Neuronal stem cell (in vitro differentiated cells): ENCODE measurements around the gene YPEL3.

Experiments used
- DNase-seq: peaks from one replicate; pipeline ENCODE4 v3.0.0-alpha.2; 2013; ENCODE audit warnings: low spot score
- H2AFZ ChIP-seq: one replicate; pipeline ENCODE4 v1.6.1; 2013; ENCODE audit warnings: mild to moderate bottlenecking, low read length, inconsistent platforms
- H2AK5ac ChIP-seq: 2 replicates; pipeline ENCODE4 v1.6.1; 2013; ENCODE audit warnings: low read depth, mild to moderate bottlenecking, inconsistent platforms, low read length, moderate library complexity, mixed read lengths
- H2BK120ac ChIP-seq: 2 replicates; pipeline ENCODE4 v1.6.1; 2013; ENCODE audit warnings: low read depth, mild to moderate bottlenecking, inconsistent platforms, low read length, moderate library complexity, mixed read lengths
- H2BK12ac ChIP-seq: one replicate; pipeline ENCODE4 v1.6.1; 2013; ENCODE audit warnings: low read length, inconsistent platforms
- H2BK15ac ChIP-seq: 2 replicates; pipeline ENCODE4 v1.6.1; 2013; ENCODE audit warnings: mild to moderate bottlenecking, low read length, inconsistent platforms, mixed read lengths
- H2BK5ac ChIP-seq: one replicate; pipeline ENCODE4 v1.6.1; 2013; ENCODE audit warnings: inconsistent platforms, mild to moderate bottlenecking, low read length, moderate library complexity
- H3K14ac ChIP-seq: one replicate; pipeline ENCODE4 v1.6.1; 2013; ENCODE audit warnings: low read length, inconsistent platforms
- H3K18ac ChIP-seq: 2 replicates; pipeline ENCODE4 v1.6.1; 2013; ENCODE audit warnings: low read length, inconsistent platforms
- H3K23ac ChIP-seq: 2 replicates; pipeline ENCODE4 v1.6.1; 2013; ENCODE audit warnings: low read depth, mild to moderate bottlenecking, mixed read lengths, low read length, inconsistent platforms; ENCODE audit not compliant: poor library complexity
- H3K27ac ChIP-seq: replicated peaks from 3 replicates; pipeline ENCODE4 v1.5.1; 2013; ENCODE audit warnings: low read length, inconsistent platforms
- H3K27me3 ChIP-seq, 3 experiments: 2 replicates each; pipeline ENCODE4 v1.6.1; 2013; ENCODE audit warnings: low read length in 3 of 3, mild to moderate bottlenecking in 2 of 3, inconsistent platforms in 1 of 3, low read depth in 1 of 3, mixed read lengths in 1 of 3, moderate library complexity in 1 of 3; ENCODE audit not compliant: control insufficient read depth in 3 of 3, insufficient read depth in 3 of 3
- H3K36me3 ChIP-seq, 2 donors: replicated peaks in 1 of 2; 2 replicates each; pipeline ENCODE4 v1.6.1; 2013; ENCODE audit warnings: low read length in 2 of 2; ENCODE audit not compliant: control insufficient read depth in 2 of 2, insufficient read depth in 2 of 2
- H3K4ac ChIP-seq: 2 replicates; pipeline ENCODE4 v1.6.1; 2013; ENCODE audit warnings: inconsistent platforms, mild to moderate bottlenecking, low read length, moderate library complexity
- H3K4me1 ChIP-seq, 2 donors: 1 replicate in 1 of 2; 2 replicates in 1 of 2; pipeline ENCODE4 v1.6.1; 2013; ENCODE audit warnings: low read length in 2 of 2, low read depth in 1 of 2; ENCODE audit not compliant: control insufficient read depth in 2 of 2, insufficient read depth in 1 of 2
- H3K4me2 ChIP-seq: one replicate; pipeline ENCODE4 v1.6.1; 2013; ENCODE audit warnings: mild to moderate bottlenecking, low read length, inconsistent platforms; ENCODE audit not compliant: insufficient read depth, poor library complexity, severe bottlenecking
- H3K4me3 ChIP-seq, 2 donors: 2 replicates each; pipeline ENCODE4 v1.5.1; 2013; ENCODE audit warnings: low read length in 2 of 2, mild to moderate bottlenecking in 2 of 2, inconsistent platforms in 1 of 2, moderate library complexity in 1 of 2
- H3K79me1 ChIP-seq: one replicate; pipeline ENCODE4 v1.6.1; 2013; ENCODE audit warnings: low read depth, mild to moderate bottlenecking, inconsistent platforms, low read length, moderate library complexity
- H3K9ac ChIP-seq: one replicate; pipeline ENCODE4 v1.6.1; 2013; ENCODE audit warnings: mild to moderate bottlenecking, low read depth, low read length, inconsistent platforms; ENCODE audit not compliant: poor library complexity
- H3K9me3 ChIP-seq, 2 donors: replicated peaks in 1 of 2; 2 replicates each; pipeline versions ENCODE3 to v1.6.1; 2013; ENCODE audit warnings: low read length in 2 of 2, mild to moderate bottlenecking in 2 of 2, inconsistent platforms in 1 of 2, low read depth in 1 of 2, mixed read lengths in 1 of 2, moderate library complexity in 1 of 2; ENCODE audit not compliant: control insufficient read depth in 2 of 2, insufficient read depth in 1 of 2
- H4K8ac ChIP-seq: one replicate; pipeline ENCODE4 v1.6.1; 2013; ENCODE audit warnings: low read depth, mild to moderate bottlenecking, inconsistent platforms, low read length, moderate library complexity
- H4K91ac ChIP-seq: one replicate; pipeline ENCODE4 v1.6.1; 2013; ENCODE audit warnings: low read length, low read depth, mild to moderate bottlenecking, inconsistent platforms; ENCODE audit not compliant: poor library complexity
- WGBS, 2 donors: extraction: QIAGEN DNeasy Blood & Tissue Kit; methylation state at CpG; one replicate each; pipeline ENCODE4 v1.1.7; 2013; ENCODE audit warnings: missing lambda C conversion rate in 2 of 2, mixed read lengths in 1 of 2; ENCODE audit not compliant: insufficient read length in 2 of 2, insufficient replicate concordance in 1 of 2; ENCODE audit errors: extremely low coverage in 2 of 2; 5-methylcytosine and 5-hydroxymethylcytosine counted together

Gene YPEL3

GRCh38 chr16:30060836-30061554, 35.0 kb downstream of the YPEL3 start:
- H3K14ac ChIP-seq: no peak overlapping the region
- no peak overlapping the region for H2BK5ac ChIP-seq
- H3K23ac ChIP-seq: no peak overlapping the region
- no peaks in the 10 kb centered on the region for H3K9me3 ChIP-seq
- no peak overlapping the region for H2AK5ac ChIP-seq
- no peak overlapping the region for H3K27ac ChIP-seq
- H3K18ac ChIP-seq: no peak overlapping the region
- peaks cover 12% of the 10 kb centered on the region in 2 donors for H3K4me1 ChIP-seq
- H3K79me1 ChIP-seq: peaks cover 3% of the 10 kb centered on the region
- no CpG with 5 or more reads among the region's 2 CpGs for WGBS, 2 donors
- H3K4me2 ChIP-seq: no peak overlapping the region
- no peak overlapping the region for H2BK15ac ChIP-seq
- no peak overlapping the region for H4K8ac ChIP-seq
- no peaks in the 10 kb centered on the region for H3K27me3 ChIP-seq
- H4K91ac ChIP-seq: no peak overlapping the region
- no peak overlapping the region for H2AFZ ChIP-seq
- H3K4me3 ChIP-seq: no peak overlapping the region
- H3K4ac ChIP-seq: no peak overlapping the region
- no peak for DNase-seq
- peak overlapping the region; percentile 64 for H3K9ac ChIP-seq
- no peak overlapping the region for H2BK120ac ChIP-seq
- H2BK12ac ChIP-seq: no peak overlapping the region
- H3K36me3 ChIP-seq: peaks cover 3 to 42% of the 10 kb centered on the region in 2 donors

- H2BK12ac ChIP-seq: no peak overlapping the region
- no peak overlapping the region for H4K91ac ChIP-seq
- H3K23ac ChIP-seq: no peak overlapping the region
- no peak overlapping the region for H2BK5ac ChIP-seq
- no peak overlapping the region for H3K18ac ChIP-seq
- peaks cover 12% of the 10 kb centered on the region in 2 donors for H3K4me1 ChIP-seq
- H3K4ac ChIP-seq: no peak overlapping the region
- H2AK5ac ChIP-seq: no peak overlapping the region
- no CpG with 5 or more reads among the region's 4 CpGs for WGBS, 2 donors
- H3K9ac ChIP-seq: no peak overlapping the region
- no peak overlapping the region for H2BK15ac ChIP-seq
- H3K4me2 ChIP-seq: no peak overlapping the region
- H3K27ac ChIP-seq: no peak overlapping the region
- H3K36me3 ChIP-seq: peaks cover 3 to 44% of the 10 kb centered on the region in 2 donors
- no peaks in the 10 kb centered on the region for H3K27me3 ChIP-seq
- no peak overlapping the region for H3K4me3 ChIP-seq
- H2AFZ ChIP-seq: no peak overlapping the region
- H3K14ac ChIP-seq: no peak overlapping the region
- H3K79me1 ChIP-seq: no peaks in the 10 kb centered on the region
- H4K8ac ChIP-seq: no peak overlapping the region
- DNase-seq: no peak
- H3K9me3 ChIP-seq: no peaks in the 10 kb centered on the region
- H2BK120ac ChIP-seq: no peak overlapping the region
Observed at GRCh38 chr16:30060346-30060745, 35.7 kb downstream of the YPEL3 start.

- no peak overlapping the region for H3K27ac ChIP-seq
- H3K4me3 ChIP-seq: peak overlapping the region in 1 of 2 donors; percentile 28
Observed at GRCh38 chr16:30054959-30055553, 41.0 kb downstream of the YPEL3 start.

GRCh38 chr16:30054451-30054850, 41.6 kb downstream of the YPEL3 start:
- H3K27ac ChIP-seq: no peak overlapping the region
- H3K9ac ChIP-seq: peak overlapping the region; percentile 32
- WGBS, 2 donors: no CpG with 5 or more reads among the region's 8 CpGs
- no peak overlapping the region for H4K8ac ChIP-seq
- peak overlapping the region in 1 of 2 donors; percentile 28 for H3K4me3 ChIP-seq
- no peak overlapping the region for H3K14ac ChIP-seq
- no peak overlapping the region for H3K4me2 ChIP-seq
- no peaks in the 10 kb centered on the region for H3K27me3 ChIP-seq
- H2AK5ac ChIP-seq: no peak overlapping the region
- H3K36me3 ChIP-seq: peaks cover 2 to 28% of the 10 kb centered on the region in 2 donors
- no peak overlapping the region for H2AFZ ChIP-seq
- no peak overlapping the region for H2BK120ac ChIP-seq
- no peaks in the 10 kb centered on the region for H3K79me1 ChIP-seq
- peaks cover 4 to 6% of the 10 kb centered on the region in 2 donors for H3K4me1 ChIP-seq
- H3K18ac ChIP-seq: no peak overlapping the region
- no peak overlapping the region for H2BK5ac ChIP-seq
- peak overlapping the region; percentile 4 for H2BK12ac ChIP-seq
- H4K91ac ChIP-seq: peak overlapping the region; percentile 14
- no peak overlapping the region for H3K23ac ChIP-seq
- H3K9me3 ChIP-seq: no peaks in the 10 kb centered on the region
- H2BK15ac ChIP-seq: no peak overlapping the region
- no peak for DNase-seq
- H3K4ac ChIP-seq: no peak overlapping the region

More at GRCh38 chr16:30054959-30055553, 41.0 kb downstream of the YPEL3 start:
- DNase-seq: no peak
- no CpG with 5 or more reads among the region's 10 CpGs for WGBS, 2 donors
- Histone ChIP-seq H4K8ac (no peak overlapping the region), H2AK5ac (no peak overlapping the region), H3K27me3 (no peaks in the 10 kb centered on the region), H2BK120ac (no peak overlapping the region), H3K36me3 (peaks cover 2 to 34% of the 10 kb centered on the region in 2 donors), H3K9ac (no peak overlapping the region), H3K4me1 (peaks cover 4 to 6% of the 10 kb centered on the region in 2 donors), H4K91ac (no peak overlapping the region), H3K14ac (no peak overlapping the region), H2AFZ (no peak overlapping the region), H2BK15ac (no peak overlapping the region), H3K9me3 (no peaks in the 10 kb centered on the region), H3K79me1 (no peaks in the 10 kb centered on the region), H3K23ac (no peak overlapping the region), H2BK12ac (no peak overlapping the region), H3K4ac (no peak overlapping the region), H2BK5ac (no peak overlapping the region), H3K4me2 (no peak overlapping the region), H3K18ac (no peak overlapping the region)
